HG03066 (cell line): Measurements from ENCODE around the gene APOA1.
"Not testable (repeated sequence)": the region's sequence is repeated elsewhere in the genome, so short reads cannot be mapped to it uniquely, and the experiment has no call there.

Source experiments
- ATAC-seq: cut with Tn5 transposase; IDR thresholded peaks from one replicate; pipeline ENCODE4 v1.9.1; 2021; ENCODE audit warnings: low read depth; ENCODE audit not compliant: unreplicated experiment

The APOA1 gene

GRCh38 chr11:116835042-116835772, 2.2 kb downstream of the APOA1 start:
- peak; percentile 34 for ATAC-seq

GRCh38 chr11:116834535-116835041, 2.8 kb downstream of the APOA1 start:
- not testable (repeated sequence) for ATAC-seq

GRCh38 chr11:116833816-116834534, 3.4 kb downstream of the APOA1 start:
- no peak for ATAC-seq

DNA sequence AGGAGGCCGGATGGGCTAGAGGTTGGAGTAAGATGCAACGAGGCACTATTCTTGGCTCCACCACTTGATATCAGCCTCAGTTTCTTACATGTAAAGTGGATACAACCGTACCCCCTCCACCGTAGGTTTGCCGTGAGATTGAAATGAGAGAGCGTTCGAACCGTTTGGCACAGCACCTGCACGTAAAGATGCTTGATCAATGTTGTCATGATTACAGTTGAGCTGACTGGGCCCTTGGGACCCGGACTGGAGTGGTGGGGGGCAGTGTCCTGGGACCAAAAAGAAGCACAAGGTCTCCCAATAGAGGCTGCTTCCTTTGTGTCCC, 4.0 kb downstream of the APOA1 start:
- ATAC-seq: no peak

DNA sequence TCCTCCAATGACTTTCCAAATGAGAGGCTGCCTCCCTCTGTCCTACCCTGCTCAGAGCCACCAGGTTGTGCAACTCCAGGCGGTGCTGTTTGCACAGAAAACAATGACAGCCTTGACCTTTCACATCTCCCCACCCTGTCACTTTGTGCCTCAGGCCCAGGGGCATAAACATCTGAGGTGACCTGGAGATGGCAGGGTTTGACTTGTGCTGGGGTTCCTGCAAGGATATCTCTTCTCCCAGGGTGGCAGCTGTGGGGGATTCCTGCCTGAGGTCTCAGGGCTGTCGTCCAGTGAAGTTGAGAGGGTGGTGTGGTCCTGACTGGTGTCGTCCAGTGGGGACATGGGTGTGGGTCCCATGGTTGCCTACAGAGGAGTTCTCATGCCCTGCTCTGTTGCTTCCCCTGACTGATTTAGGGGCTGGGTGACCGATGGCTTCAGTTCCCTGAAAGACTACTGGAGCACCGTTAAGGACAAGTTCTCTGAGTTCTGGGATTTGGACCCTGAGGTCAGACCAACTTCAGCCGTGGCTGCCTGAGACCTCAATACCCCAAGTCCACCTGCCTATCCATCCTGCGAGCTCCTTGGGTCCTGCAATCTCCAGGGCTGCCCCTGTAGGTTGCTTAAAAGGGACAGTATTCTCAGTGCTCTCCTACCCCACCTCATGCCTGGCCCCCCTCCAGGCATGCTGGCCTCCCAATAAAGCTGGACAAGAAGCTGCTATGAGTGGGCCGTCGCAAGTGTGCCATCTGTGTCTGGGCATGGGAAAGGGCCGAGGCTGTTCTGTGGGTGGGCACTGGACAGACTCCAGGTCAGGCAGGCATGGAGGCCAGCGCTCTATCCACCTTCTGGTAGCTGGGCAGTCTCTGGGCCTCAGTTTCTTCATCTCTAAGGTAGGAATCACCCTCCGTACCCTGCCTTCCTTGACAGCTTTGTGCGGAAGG, 4.8 kb downstream of the APOA1 start:
- no peak for ATAC-seq

GRCh38 chr11:116831790-116832349, 5.6 kb downstream of the APOA1 start:
- no peak for ATAC-seq

- ATAC-seq: no peak
Observed at GRCh38 chr11:116830184-116830912, 7.1 kb downstream of the APOA1 start.

DNA sequence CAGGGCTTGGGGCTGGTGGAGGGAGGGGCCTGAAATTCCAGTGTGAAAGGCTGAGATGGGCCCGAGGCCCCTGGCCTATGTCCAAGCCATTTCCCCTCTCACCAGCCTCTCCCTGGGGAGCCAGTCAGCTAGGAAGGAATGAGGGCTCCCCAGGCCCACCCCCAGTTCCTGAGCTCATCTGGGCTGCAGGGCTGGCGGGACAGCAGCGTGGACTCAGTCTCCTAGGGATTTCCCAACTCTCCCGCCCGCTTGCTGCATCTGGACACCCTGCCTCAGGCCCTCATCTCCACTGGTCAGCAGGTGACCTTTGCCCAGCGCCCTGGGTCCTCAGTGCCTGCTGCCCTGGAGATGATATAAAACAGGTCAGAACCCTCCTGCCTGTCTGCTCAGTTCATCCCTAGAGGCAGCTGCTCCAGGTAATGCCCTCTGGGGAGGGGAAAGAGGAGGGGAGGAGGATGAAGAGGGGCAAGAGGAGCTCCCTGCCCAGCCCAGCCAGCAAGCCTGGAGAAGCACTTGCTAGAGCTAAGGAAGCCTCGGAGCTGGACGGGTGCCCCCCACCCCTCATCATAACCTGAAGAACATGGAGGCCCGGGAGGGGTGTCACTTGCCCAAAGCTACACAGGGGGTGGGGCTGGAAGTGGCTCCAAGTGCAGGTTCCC, 7.8 kb downstream of the APOA1 start, which contains the start of gene APOC3:
APOC3 (plus strand) TSS at position 383 of the 659 bp plus-strand sequence. CDS start 676 bp downstream, outside the sequence.
- ATAC-seq: no peak

GRCh38 chr11:116828632-116829524, 8.5 kb downstream of the APOA1 start:
- no peak for ATAC-seq

- ATAC-seq: no peak
Observed at GRCh38 chr11:116827461-116827860, 10.0 kb downstream of the APOA1 start.

GRCh38 chr11:116826751-116827431, 10.5 kb downstream of the APOA1 start:
- ATAC-seq: no peak

GRCh38 chr11:116825854-116826750, 11.3 kb downstream of the APOA1 start:
- ATAC-seq: no peak

GRCh38 chr11:116825434-116825833, 12.0 kb downstream of the APOA1 start:
- no peak for ATAC-seq

GRCh38 chr11:116823031-116823843, 14.2 kb downstream of the APOA1 start, which contains the start of gene APOA4:
Gene APOA4 (minus strand): TSS chr11:116823304. CDS start chr11:116823191, 113 bp downstream.
- ATAC-seq: no peak

- no peak for ATAC-seq
Observed at GRCh38 chr11:116822575-116822974, 14.8 kb downstream of the APOA1 start.
